DND-41 (cell line): ENCODE results near the gene DIABLO.

ENCODE experiments used
- CTCF ChIP-seq: IDR thresholded peaks from 2 replicates; pipeline ENCODE4 v1.5.1; 2012; ENCODE audit warnings: borderline replicate concordance, low read length, moderate library complexity, mild to moderate bottlenecking; ENCODE audit not compliant: poor library complexity, severe bottlenecking; ENCODE audit errors: extremely low read depth
- EZH2 ChIP-seq: IDR thresholded peaks from 3 replicates; pipeline ENCODE4 v1.6.1; 2012; ENCODE audit warnings: borderline replicate concordance, low read depth, mild to moderate bottlenecking, moderate library complexity, low read length, inconsistent platforms; ENCODE audit not compliant: severe bottlenecking

GRCh38 chr12:122225683-122226365, at the start of gene DIABLO:
- TF ChIP-seq EZH2 (no peak), CTCF (no peak)
